ENCODE results near the gene DBF4B.

DBF4B gene

GRCh38 chr17:44757918-44758413 lies 49.5 kb downstream of the DBF4B start:
- intact Hi-C loops (cut with DNase I) = no loop called here
- DNase-seq = no peak

GRCh38 chr17:44758414-44759085 lies 50.1 kb downstream of the DBF4B start, which contains the start of gene ADAM11:
TSS of gene ADAM11 (plus strand) at chr17:44758988. CDS start at chr17:44759200, 212 bp downstream.
- peak in 3 of 42 donors; percentile 10 to 45 (median 32) for DNase-seq

GRCh38 chr17:44759086-44759915 lies 50.8 kb downstream of the DBF4B start:
- intact Hi-C loops (cut with DNase I) = no loop called here
- peak in 6 of 42 donors; percentile 22 to 39 (median 32) for DNase-seq

More at GRCh38 chr17:44758414-44759085, 50.1 kb downstream of the DBF4B start, which contains the start of gene ADAM11:
- intact Hi-C loops (cut with DNase I) = no loop called here

- intact Hi-C loops (cut with DNase I) = no loop called here
- no peak for DNase-seq
These were observed 51.4 kb downstream of the DBF4B start for GRCh38 chr17:44759916-44760243.

- no peak for DNase-seq
- intact Hi-C loops (cut with DNase I) = no loop called here
These were observed 52.2 kb downstream of the DBF4B start for GRCh38 chr17:44760474-44761308.

GRCh38 chr17:44761932-44762810 lies 53.7 kb downstream of the DBF4B start:
- intact Hi-C loops (cut with DNase I) = no loop called here

GRCh38 chr17:44763170-44763569 lies 54.7 kb downstream of the DBF4B start:
- DNase-seq = no peak
- intact Hi-C loops (cut with DNase I) = no loop called here

More at GRCh38 chr17:44761932-44762810, 53.7 kb downstream of the DBF4B start:
- DNase-seq = no peak

GRCh38 chr17:44765965-44766364 lies 57.5 kb downstream of the DBF4B start:
- DNase-seq = no peak
- intact Hi-C loops (cut with DNase I) = no loop called here

GRCh38 chr17:44766409-44767038 lies 58.1 kb downstream of the DBF4B start:
- peak in 37 of 42 donors; percentile 19 to 85 (median 51) for DNase-seq
- intact Hi-C loops (cut with DNase I) = no loop called here

- intact Hi-C loops (cut with DNase I) = no loop called here
- no peak for DNase-seq
These were observed 59.0 kb downstream of the DBF4B start for GRCh38 chr17:44767493-44767892.

- intact Hi-C loops (cut with DNase I) = no loop called here
- DNase-seq = no peak
These were observed 60.2 kb downstream of the DBF4B start for GRCh38 chr17:44768505-44769142.

GRCh38 chr17:44769230-44769629 lies 60.8 kb downstream of the DBF4B start:
- no peak for DNase-seq

GRCh38 chr17:44769647-44770084 lies 61.2 kb downstream of the DBF4B start:
- intact Hi-C loops (cut with DNase I) = no loop called here
- DNase-seq = no peak

More at GRCh38 chr17:44769230-44769629, 60.8 kb downstream of the DBF4B start:
- intact Hi-C loops (cut with DNase I) = no loop called here

GRCh38 chr17:44770166-44770925 lies 61.9 kb downstream of the DBF4B start:
- no peak for DNase-seq
- intact Hi-C loops (cut with DNase I) = no loop called here

GRCh38 chr17:44772308-44773045 lies 64.0 kb downstream of the DBF4B start:
- intact Hi-C loops (cut with DNase I) = no loop called here
- no peak for DNase-seq

GRCh38 chr17:44773140-44773539 lies 64.7 kb downstream of the DBF4B start:
- intact Hi-C loops (cut with DNase I) = no loop called here
- DNase-seq = no peak
